NCI-H345 treated with DMSO at 0.1 percent for 48 hours (cell line): Measurements from ENCODE around the gene CCNQ.

Source experiments
- DNase-seq: peaks from one replicate; lab custom pipeline; 2025; ENCODE audit not compliant: unreplicated experiment; lab: John Stamatoyannopoulos, UW

CCNQ gene

DNA sequence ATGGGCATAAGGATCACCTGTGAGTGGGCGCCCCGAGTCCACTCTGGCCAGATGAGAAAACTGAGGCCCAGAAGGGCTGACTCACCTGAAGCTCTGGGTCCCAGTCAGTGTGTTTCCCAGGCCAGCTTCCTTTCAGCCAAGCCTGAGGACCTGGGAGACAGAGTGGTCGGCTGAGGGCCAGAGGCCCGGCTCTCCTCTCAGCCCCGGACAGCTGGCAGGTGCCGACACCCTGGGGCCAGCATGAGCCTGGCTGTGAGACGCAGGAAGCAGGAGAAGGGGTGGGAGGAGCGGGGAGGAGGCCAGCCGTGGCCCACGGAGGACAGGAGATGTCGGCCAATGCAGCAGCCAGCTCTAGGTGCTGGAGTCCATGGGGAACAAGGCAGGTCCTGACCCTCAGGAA lies 52.6 kb downstream of the CCNQ start:
- no peak for DNase-seq

- DNase-seq = no peak
Measured at GRCh38 chrX:153544727-153545126, 54.2 kb downstream of the CCNQ start.

DNA sequence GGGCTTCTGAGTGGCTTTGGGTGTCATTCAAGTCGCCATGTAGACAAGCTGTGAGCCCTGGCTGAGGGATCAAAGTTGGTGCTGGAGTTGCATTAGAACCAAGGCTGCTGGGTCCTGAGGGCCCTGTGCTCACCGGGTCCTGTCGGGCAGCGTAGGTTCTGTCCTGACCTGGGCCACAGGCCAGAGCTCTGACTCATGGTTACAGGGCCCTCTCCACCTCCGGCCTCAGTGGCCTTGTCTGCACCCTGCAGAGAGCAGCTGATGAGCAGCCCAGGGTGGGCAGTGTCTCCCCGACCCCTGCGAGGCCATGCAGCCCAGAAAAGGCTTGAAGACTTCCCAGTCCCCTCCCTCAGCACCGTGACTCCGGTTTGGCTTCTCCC lies 59.0 kb downstream of the CCNQ start:
- DNase-seq = no peak

GRCh38 chrX:153539171-153539978 lies 59.6 kb downstream of the CCNQ start:
- no peak for DNase-seq

DNA sequence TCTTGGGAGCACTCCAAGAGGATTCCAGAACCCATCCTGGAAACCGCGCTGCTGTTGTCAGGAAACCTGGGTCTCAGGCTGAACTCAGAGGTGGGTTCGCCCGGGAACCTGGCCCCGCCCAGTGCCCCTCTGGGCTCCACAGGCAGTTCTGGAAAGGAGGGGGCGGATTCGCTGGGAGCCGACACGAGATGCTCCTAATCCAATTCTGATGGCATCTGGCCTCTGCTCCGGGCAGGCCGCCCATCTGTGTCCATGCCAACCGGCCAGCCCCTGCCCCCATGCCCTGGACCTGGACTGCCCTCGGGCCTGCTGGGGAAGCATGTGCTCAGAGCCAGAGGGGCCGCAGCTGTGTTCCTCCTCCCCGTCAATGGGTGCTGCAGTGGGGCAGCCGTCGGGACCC lies 60.5 kb downstream of the CCNQ start:
- no peak for DNase-seq
